Bronchial epithelial cell (primary cell): ENCODE measurements around the gene CMTR2. TPM values are rescaled to one million over a fixed set of nuclear protein-coding genes. Genes with fewer than 3 reads are reported as not detected.
A peak's percentile ranks its signal among the peaks of the same experiment; 100 is the strongest.

Experiments used
- DNase-seq: peaks from one replicate; pipeline ENCODE4 v3.0.0-alpha.2; 2010; ENCODE audit warnings: low read depth
- FAIRE-seq: peaks from 2 replicates; lab custom pipeline; 2011; peaks lifted over from hg19 to GRCh38; lab: Jason Lieb, UNC
- H3K27me3 ChIP-seq: 2 replicates; pipeline ENCODE4 v1.5.1; 2011; ENCODE audit warnings: low read length; ENCODE audit not compliant: control insufficient read depth, insufficient read depth
- H3K36me3 ChIP-seq: 2 replicates; pipeline ENCODE4 v1.5.1; 2011; ENCODE audit warnings: low read length; ENCODE audit not compliant: control insufficient read depth, insufficient read depth
- H3K4me3 ChIP-seq: 2 replicates; pipeline ENCODE4 v1.5.1; 2011; ENCODE audit warnings: mild to moderate bottlenecking, low read depth, low read length, control low read depth
- CTCF ChIP-seq: IDR thresholded peaks from 2 replicates; pipeline ENCODE4 v1.5.1; 2011; ENCODE audit warnings: mild to moderate bottlenecking, moderate library complexity, low read length, control low read depth, inconsistent platforms; ENCODE audit not compliant: insufficient read depth, severe bottlenecking
- total RNA-seq: library from RNA; depleted of rRNA; stranded (reverse); fragments of >200 nt; gene quantifications from 2 replicates; pipeline ENCODE4 v1.2.1, GENCODE V29; 2014

CMTR2 gene
- total RNA-seq, 1 donor from 2014 or later: 37.4 TPM

- H3K36me3 ChIP-seq: no peaks in the 10 kb centered on the region
- TF ChIP-seq CTCF: no peak
- no peaks in the 10 kb centered on the region for H3K27me3 ChIP-seq
- H3K4me3 ChIP-seq: no peak overlapping the region
- no peak for FAIRE-seq
- no peak for DNase-seq
These were observed 30.8 kb downstream of the CMTR2 start for GRCh38 chr16:71258372-71258771.

- FAIRE-seq: no peak
- DNase-seq: no peak
- no peak for TF ChIP-seq CTCF
- Histone ChIP-seq H3K27me3 (no peaks in the 10 kb centered on the region), H3K4me3 (no peak overlapping the region), H3K36me3 (no peaks in the 10 kb centered on the region)
These were observed 31.4 kb downstream of the CMTR2 start for GRCh38 chr16:71257768-71258167.

DNA sequence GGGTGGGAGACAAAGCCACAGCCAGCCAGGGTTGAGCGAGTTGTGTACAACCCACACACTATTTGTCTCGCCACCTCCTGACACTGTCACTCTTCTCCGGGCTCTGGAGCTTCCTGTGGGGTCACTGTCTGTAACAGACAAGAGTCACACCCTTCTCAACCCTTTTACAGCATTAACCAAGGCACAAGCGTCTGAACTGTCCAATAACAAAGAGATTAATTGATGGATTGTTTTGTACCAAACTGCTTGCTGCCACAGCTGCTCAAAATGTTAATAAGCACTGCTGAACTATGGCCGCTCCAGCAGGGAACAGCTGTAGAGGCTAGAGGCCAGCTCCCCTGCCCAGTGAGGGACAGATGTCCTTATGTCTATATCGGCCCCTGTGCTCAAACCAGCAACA, 33.5 kb downstream of the CMTR2 start:
- no peak for TF ChIP-seq CTCF
- FAIRE-seq (no peak), DNase-seq (no peak)
- H3K27me3 ChIP-seq: no peaks in the 10 kb centered on the region
- H3K4me3 ChIP-seq: no peak overlapping the region
- H3K36me3 ChIP-seq: no peaks in the 10 kb centered on the region

GRCh38 chr16:71254832-71255525, 34.2 kb downstream of the CMTR2 start:
- Histone ChIP-seq H3K27me3 (no peaks in the 10 kb centered on the region), H3K36me3 (no peaks in the 10 kb centered on the region), H3K4me3 (no peak overlapping the region)
- TF ChIP-seq CTCF: no peak
- DNase-seq (no peak), FAIRE-seq (no peak)

DNA sequence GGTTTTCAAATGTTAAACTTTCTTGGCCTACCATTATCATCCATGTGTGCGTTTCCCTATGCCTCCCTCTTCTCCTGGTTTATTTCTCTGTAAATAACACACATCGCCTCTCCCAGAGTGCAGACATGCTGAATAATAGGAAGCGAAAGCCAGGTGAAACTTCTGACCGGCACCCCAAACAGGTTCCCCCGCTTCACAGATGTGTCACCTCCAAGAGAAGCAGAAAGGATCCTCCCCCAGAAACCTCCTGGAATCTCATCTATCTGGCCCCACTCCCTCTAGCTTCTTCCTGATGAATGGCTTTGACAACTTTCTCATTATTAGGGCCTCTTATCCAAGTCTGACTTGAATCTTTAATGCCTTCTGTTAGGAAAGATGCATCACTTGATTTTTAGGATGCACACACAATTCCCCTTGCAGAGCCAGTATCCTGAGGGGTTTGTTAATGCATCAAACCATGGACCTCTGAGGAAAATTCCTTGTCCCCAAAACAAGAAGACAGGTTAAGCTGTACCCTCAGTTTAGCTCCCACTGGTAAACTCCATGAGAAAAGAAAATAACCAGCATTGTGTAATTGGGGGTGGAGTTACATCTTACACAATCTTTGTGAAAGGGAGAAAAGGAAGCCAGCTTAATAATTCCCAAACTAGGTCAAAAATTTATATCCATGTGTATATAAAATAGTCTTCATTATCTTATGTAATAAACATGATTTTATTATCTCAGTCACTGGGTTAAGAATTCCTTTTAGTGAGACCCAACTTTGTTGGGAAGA, 38.6 kb downstream of the CMTR2 start:
- no peak for TF ChIP-seq CTCF
- Histone ChIP-seq H3K27me3 (no peaks in the 10 kb centered on the region), H3K4me3 (no peak overlapping the region), H3K36me3 (no peaks in the 10 kb centered on the region)
- FAIRE-seq (no peak), DNase-seq (peak; percentile 23)
